K562 (cell line): ENCODE data around the gene ZNF324B.

Source experiments
- CBX8 ChIP-seq: fragments of 200-600 bp; sonication (generic); IDR thresholded peaks from 2 replicates; pipeline ENCODE4 v1.6.1; 2012; ENCODE audit warnings: borderline replicate concordance, mixed run types, low read depth, mild to moderate bottlenecking, moderate library complexity, mixed read lengths, low read length, control low read depth, inconsistent platforms; ENCODE audit not compliant: poor library complexity, severe bottlenecking; ENCODE audit errors: extremely low read depth
- CHD2 ChIP-seq: IDR thresholded peaks from 2 replicates; pipeline ENCODE4 v1.6.1; 2011; ENCODE audit warnings: low read depth, low read length
- CREB1 ChIP-seq, 2 experiments: sonication (generic) in 1 of 2; formaldehyde crosslinking in 1 of 2; IDR thresholded peaks; 2 replicates each; pipeline versions ENCODE4 v1.6.1 to v1.8.0; 2012 to 2022; ENCODE audit warnings: inconsistent platforms in 1 of 2, mild to moderate bottlenecking in 1 of 2, missing genetic modification reagents in 1 of 2, moderate library complexity in 1 of 2
- EZH2 ChIP-seq: IDR thresholded peaks from 2 replicates; pipeline ENCODE4 v1.6.1; 2012; ENCODE audit warnings: low read depth, mild to moderate bottlenecking, inconsistent platforms, low read length, borderline replicate concordance
- FOXM1 ChIP-seq, 2 experiments: fragments of 450-650 bp in 1 of 2; sonication (generic) in 1 of 2; formaldehyde crosslinking in 1 of 2; IDR thresholded peaks; 2 replicates each; pipeline versions ENCODE4 v1.6.1 to v1.9.0; 2017 to 2022; ENCODE audit warnings: low read depth in 2 of 2, mild to moderate bottlenecking in 2 of 2, missing genetic modification reagents in 1 of 2, moderate library complexity in 1 of 2
- NR2C2 ChIP-seq, 2 experiments: fragments of 200-800 bp in 1 of 2; sonication (Bioruptor generic) in 1 of 2; sonication (generic) in 1 of 2; formaldehyde crosslinking in 1 of 2; IDR thresholded peaks; 2 replicates each; pipeline versions ENCODE4 v1.6.1 to v1.8.0; 2016 to 2022; ENCODE audit warnings: mild to moderate bottlenecking in 1 of 2, missing compliant biosample characterization in 1 of 2, missing genetic modification characterization in 1 of 2, missing genetic modification reagents in 1 of 2
- ZNF384 ChIP-seq: IDR thresholded peaks from 2 replicates; pipeline ENCODE4 v1.6.1; 2012; ENCODE audit warnings: low read depth, low read length, improper control_type of control experiment
- ZNF431 ChIP-seq: sonication (generic); formaldehyde crosslinking; IDR thresholded peaks from 2 replicates; pipeline ENCODE4 v1.8.0; 2022; ENCODE audit warnings: mild to moderate bottlenecking, missing genetic modification reagents
- TF ChIP-seq, protein P1 (sequence below): fragments of 250-450 bp; sonication (Bioruptor Pico); IDR thresholded peaks from 2 replicates; pipeline ENCODE4 v1.4.0; 2020; ENCODE audit warnings: mild to moderate bottlenecking, moderate library complexity
- TF ChIP-seq, protein P2 (sequence below), 3 experiments: IDR thresholded peaks in 2 of 3; conservative IDR thresholded peaks in 1 of 3; 2 replicates each; pipeline ENCODE4 v1.5.1; 2011 to 2012; ENCODE audit warnings: low read length in 3 of 3, mild to moderate bottlenecking in 3 of 3, control low read depth in 2 of 3, improper control_type of control experiment in 1 of 3, inconsistent platforms in 1 of 3, low read depth in 1 of 3, mixed read lengths in 1 of 3, moderate library complexity in 1 of 3; ENCODE audit not compliant: insufficient read depth in 2 of 3

- TF ChIP-seq NR2C2 (CRISPR knock-in tag; IDR thresholded peaks at IDR 0.05) = no peak
- TF ChIP-seq NR2C2 (tag; IDR thresholded peaks at IDR 0.05) = no peak
- TF ChIP-seq FOXM1 (IDR thresholded peaks at IDR 0.05; ENCODE audit: low read depth) = no peak
- TF ChIP-seq FOXM1 (CRISPR knock-in tag; IDR thresholded peaks at IDR 0.05; ENCODE audit: low read depth) = no peak
- TF ChIP-seq CREB1 (IDR thresholded peaks at IDR 0.05) = no peak
- TF ChIP-seq CREB1 (CRISPR knock-in tag; IDR thresholded peaks at IDR 0.05) = no peak
- TF ChIP-seq, protein P1, sequence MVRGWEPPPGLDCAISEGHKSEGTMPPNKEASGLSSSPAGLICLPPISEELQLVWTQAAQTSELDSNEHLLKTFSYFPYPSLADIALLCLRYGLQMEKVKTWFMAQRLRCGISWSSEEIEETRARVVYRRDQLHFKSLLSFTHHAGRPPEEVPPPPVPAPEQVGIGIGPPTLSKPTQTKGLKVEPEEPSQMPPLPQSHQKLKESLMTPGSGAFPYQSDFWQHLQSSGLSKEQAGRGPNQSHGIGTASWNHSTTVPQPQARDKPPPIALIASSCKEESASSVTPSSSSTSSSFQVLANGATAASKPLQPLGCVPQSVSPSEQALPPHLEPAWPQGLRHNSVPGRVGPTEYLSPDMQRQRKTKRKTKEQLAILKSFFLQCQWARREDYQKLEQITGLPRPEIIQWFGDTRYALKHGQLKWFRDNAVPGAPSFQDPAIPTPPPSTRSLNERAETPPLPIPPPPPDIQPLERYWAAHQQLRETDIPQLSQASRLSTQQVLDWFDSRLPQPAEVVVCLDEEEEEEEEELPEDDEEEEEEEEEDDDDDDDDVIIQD (CRISPR knock-in tag) = no peak
- TF ChIP-seq ZNF431 (CRISPR knock-in tag) = no peak
- no peak for TF ChIP-seq EZH2
- TF ChIP-seq ZNF384 = no peak
- no peak for TF ChIP-seq CHD2
- TF ChIP-seq CBX8 = no peak
- TF ChIP-seq, protein P2, sequence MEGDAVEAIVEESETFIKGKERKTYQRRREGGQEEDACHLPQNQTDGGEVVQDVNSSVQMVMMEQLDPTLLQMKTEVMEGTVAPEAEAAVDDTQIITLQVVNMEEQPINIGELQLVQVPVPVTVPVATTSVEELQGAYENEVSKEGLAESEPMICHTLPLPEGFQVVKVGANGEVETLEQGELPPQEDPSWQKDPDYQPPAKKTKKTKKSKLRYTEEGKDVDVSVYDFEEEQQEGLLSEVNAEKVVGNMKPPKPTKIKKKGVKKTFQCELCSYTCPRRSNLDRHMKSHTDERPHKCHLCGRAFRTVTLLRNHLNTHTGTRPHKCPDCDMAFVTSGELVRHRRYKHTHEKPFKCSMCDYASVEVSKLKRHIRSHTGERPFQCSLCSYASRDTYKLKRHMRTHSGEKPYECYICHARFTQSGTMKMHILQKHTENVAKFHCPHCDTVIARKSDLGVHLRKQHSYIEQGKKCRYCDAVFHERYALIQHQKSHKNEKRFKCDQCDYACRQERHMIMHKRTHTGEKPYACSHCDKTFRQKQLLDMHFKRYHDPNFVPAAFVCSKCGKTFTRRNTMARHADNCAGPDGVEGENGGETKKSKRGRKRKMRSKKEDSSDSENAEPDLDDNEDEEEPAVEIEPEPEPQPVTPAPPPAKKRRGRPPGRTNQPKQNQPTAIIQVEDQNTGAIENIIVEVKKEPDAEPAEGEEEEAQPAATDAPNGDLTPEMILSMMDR (IDR thresholded peaks at IDR 0.05 in 2 of 3, conservative IDR thresholded peaks at IDR 0.05 in 1 of 3; ENCODE audit: insufficient read depth in 2 of 3, low read depth in 1 of 3, low read length in 3 of 3) = no peak
Measured at GRCh38 chr19:58483776-58484175, 32.4 kb downstream of the ZNF324B start.
